GM19397 (cell line): ENCODE measurements around the gene BRI3.

Experiments used
- ATAC-seq: cut with Tn5 transposase; IDR thresholded peaks from one replicate; pipeline ENCODE4 v1.9.1; 2021; ENCODE audit warnings: mild to moderate bottlenecking, moderate library complexity; ENCODE audit not compliant: unreplicated experiment

BRI3 gene

GRCh38 chr7:98285157-98286092, 3.9 kb downstream of the BRI3 start:
- ATAC-seq: no peak

- ATAC-seq: no peak
Observed at GRCh38 chr7:98286093-98286539, 4.6 kb downstream of the BRI3 start.

- ATAC-seq: no peak
Observed at GRCh38 chr7:98286701-98287485, 5.4 kb downstream of the BRI3 start.

- ATAC-seq: no peak
Observed at GRCh38 chr7:98287486-98287959, 6.0 kb downstream of the BRI3 start.

- no peak for ATAC-seq
Observed at GRCh38 chr7:98288064-98288823, 6.8 kb downstream of the BRI3 start.

GRCh38 chr7:98289333-98289875, 7.9 kb downstream of the BRI3 start:
- ATAC-seq: no peak

- no peak for ATAC-seq
Observed at GRCh38 chr7:98291717-98292116, 10.2 kb downstream of the BRI3 start.

GRCh38 chr7:98293265-98293664, 11.8 kb downstream of the BRI3 start:
- no peak for ATAC-seq

GRCh38 chr7:98293746-98294145, 12.3 kb downstream of the BRI3 start:
- ATAC-seq: no peak

GRCh38 chr7:98294326-98294725, 12.8 kb downstream of the BRI3 start:
- ATAC-seq: no peak

GRCh38 chr7:98294798-98295382, 13.4 kb downstream of the BRI3 start:
- peak; percentile 51 for ATAC-seq

- no peak for ATAC-seq
Observed at GRCh38 chr7:98295467-98296192, 14.1 kb downstream of the BRI3 start.

- no peak for ATAC-seq
Observed at GRCh38 chr7:98296833-98297232, 15.3 kb downstream of the BRI3 start.

GRCh38 chr7:98297626-98298286, 16.3 kb downstream of the BRI3 start:
- no peak for ATAC-seq

GRCh38 chr7:98300595-98301372, 19.3 kb downstream of the BRI3 start:
- no peak for ATAC-seq

- ATAC-seq: no peak
Observed at GRCh38 chr7:98301693-98302470, 20.4 kb downstream of the BRI3 start.

- ATAC-seq: no peak
Observed at GRCh38 chr7:98303176-98303865, 21.8 kb downstream of the BRI3 start.
